ENCODE data around the gene ZACN. TPM values are rescaled to one million over a fixed set of nuclear protein-coding genes. Genes with fewer than 3 reads are reported as not detected.

ZACN gene
- total RNA-seq, 1 donor: not detected

DNA sequence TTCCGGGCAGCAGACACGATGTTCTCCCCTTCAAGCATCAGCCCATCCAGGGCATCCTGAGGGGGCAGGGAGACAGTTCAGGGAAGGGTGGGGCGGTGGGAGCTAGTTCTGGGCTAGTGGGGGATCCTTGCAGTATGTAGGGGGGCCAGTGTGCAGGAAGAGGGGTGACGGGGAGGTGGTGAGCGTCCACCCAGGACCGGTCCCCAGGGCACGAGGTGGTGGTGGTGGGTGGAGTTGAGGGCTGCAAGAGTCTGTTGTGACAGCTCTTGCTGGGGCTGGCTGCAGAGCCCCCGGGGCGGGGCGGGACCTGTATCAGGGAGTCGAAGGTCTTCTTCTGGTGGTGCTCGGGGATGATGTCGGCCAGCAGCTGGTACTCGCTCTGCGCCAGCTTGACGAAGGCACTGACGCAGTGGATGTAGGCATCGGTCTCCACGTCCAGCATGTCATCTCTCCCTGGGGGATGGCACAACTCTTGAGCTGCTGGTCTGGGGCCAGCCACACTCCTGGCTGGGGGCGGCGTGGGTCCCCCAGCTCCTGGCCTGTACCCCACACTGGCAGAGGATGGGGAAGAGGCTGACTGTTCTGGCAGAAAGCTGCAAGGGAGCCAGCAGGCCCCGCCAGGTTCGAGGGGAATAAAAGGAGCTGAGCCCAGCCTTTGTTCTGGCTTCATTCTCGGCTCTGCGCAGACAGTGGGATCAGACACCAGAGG is 10.0 kb downstream of the ZACN start:
- no peak for DNase-seq (ENCODE audit: low read depth)
- TF ChIP-seq, protein P1, sequence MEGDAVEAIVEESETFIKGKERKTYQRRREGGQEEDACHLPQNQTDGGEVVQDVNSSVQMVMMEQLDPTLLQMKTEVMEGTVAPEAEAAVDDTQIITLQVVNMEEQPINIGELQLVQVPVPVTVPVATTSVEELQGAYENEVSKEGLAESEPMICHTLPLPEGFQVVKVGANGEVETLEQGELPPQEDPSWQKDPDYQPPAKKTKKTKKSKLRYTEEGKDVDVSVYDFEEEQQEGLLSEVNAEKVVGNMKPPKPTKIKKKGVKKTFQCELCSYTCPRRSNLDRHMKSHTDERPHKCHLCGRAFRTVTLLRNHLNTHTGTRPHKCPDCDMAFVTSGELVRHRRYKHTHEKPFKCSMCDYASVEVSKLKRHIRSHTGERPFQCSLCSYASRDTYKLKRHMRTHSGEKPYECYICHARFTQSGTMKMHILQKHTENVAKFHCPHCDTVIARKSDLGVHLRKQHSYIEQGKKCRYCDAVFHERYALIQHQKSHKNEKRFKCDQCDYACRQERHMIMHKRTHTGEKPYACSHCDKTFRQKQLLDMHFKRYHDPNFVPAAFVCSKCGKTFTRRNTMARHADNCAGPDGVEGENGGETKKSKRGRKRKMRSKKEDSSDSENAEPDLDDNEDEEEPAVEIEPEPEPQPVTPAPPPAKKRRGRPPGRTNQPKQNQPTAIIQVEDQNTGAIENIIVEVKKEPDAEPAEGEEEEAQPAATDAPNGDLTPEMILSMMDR (IDR thresholded peaks at IDR 0.05; ENCODE audit: insufficient read depth, low read depth, low read length): no peak
- no peak overlapping the region for H3K4me3 ChIP-seq (ENCODE audit: low read depth, low read length)

DNA sequence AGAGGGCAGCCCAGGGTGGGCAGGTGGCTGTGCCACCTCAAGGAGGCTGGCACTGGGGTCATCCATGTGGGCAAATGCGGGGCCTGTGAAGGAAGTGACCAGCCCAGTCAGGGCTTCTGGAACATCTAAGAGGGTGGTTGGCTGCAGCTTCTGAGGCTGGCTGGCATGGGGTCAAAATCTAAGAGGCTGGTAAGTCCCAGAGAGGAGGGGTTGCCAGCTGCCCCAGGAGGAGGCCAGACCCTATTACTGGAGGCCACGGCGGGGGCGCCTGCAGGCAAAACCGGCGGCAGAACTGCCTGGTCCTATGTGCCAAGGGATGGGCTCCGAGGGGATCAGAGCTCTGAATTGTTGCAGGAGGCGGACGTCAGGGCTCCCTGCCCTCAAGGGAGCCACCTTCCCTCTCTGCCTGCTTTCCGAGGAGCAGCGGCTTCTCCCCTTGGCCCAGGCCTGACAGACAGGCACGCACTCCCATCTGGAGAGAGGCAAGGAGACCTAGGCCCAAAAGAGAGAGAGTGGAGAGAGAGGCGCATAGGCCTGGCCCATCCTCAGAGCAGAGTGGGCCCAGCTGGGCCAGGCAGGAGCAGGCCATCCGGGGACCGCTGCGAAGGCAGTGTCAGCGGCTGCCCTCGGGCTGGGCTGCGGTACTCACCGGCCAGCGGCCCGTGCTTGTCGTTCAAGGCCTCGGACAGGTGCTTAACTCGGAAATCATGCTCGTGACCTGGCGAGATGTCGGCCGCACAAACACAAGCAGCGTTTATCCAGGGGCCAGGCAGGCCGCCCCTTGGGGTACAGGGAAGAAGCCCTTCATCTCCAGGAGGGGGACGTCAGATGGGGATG is 10.9 kb downstream of the ZACN start:
- no peak overlapping the region for H3K4me3 ChIP-seq (ENCODE audit: low read depth, low read length)
- TF ChIP-seq, protein P1 (IDR thresholded peaks at IDR 0.05; ENCODE audit: insufficient read depth, low read depth, low read length): no peak
- no peak for DNase-seq (ENCODE audit: low read depth)

DNA sequence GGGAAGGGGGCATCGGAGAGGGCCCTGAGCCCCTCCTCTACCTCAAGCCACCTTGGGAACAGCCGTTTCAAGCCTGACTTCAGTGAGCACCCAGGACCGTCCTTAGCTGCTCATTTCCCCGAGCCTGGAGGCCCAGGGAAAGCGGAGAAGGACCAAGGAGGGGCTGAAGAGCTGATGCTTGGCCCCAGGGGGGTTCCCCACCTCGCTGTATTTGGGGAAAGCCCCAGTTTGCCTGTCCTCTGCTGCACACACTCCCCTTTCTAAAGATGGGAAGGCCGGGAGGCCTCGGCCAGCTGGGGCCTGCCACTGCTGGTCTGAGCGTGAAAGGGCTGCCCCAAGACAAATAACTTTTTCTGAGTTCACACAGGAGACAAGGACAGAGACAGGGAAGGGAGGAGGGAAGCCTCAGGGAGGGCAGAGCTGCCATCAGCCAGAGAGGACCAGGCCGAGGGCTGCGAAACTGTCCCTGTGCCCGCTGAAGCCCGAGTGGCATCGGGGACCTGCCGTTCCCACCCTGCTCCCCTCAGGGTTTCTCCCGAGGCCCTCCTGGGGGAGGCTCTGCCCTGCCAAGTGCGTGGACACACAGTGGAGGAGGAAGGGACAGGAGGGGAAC is 11.6 kb downstream of the ZACN start:
- no peak overlapping the region for H3K4me3 ChIP-seq (ENCODE audit: low read depth, low read length)
- TF ChIP-seq, protein P1 (IDR thresholded peaks at IDR 0.05; ENCODE audit: insufficient read depth, low read depth, low read length): no peak
- no peak for DNase-seq (ENCODE audit: low read depth)

DNA sequence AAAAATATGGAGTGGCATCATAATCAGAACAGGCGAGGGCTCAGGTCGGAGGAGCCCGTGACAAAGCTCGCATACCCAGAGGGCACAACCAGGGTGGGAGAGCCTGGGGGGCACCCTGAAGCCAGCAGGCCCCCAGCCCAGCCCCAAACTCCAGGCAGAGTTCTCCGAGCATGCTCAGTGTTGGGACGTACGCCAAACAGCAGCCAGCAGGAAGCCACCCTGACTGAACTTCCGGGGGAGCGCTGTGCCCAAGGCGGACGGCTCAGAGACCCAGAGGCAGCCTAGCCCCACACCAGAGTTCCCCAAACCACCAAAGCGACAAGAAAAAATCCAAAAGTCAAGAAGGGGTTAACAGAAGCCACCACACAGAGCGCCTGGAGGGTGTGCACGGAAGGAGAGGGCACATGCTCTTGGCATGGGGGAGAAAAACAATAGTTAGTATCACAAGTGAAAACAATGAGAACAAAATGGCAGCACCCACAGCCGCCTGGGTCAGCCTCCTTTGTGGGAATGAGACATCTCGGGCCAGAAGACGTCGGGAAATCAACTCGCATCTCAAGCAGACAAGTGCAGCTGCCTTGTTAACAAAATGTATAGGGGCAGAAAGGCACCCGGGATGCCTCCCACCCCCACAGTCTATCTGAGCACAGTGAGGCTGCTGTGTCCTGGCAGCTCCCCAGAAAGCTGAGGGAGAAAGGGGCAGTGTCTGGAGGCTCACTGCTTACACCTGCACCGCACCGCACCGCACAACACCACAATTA is 12.7 kb downstream of the ZACN start:
- no peak for DNase-seq (ENCODE audit: low read depth)
- TF ChIP-seq, protein P1 (IDR thresholded peaks at IDR 0.05; ENCODE audit: insufficient read depth, low read depth, low read length): no peak
- H3K4me3 ChIP-seq (ENCODE audit: low read depth, low read length): no peak overlapping the region

GRCh38 chr17:76092526-76093413 is 13.8 kb downstream of the ZACN start:
- no peak for DNase-seq (ENCODE audit: low read depth)
- TF ChIP-seq, protein P1 (IDR thresholded peaks at IDR 0.05; ENCODE audit: insufficient read depth, low read depth, low read length): no peak
- H3K4me3 ChIP-seq (ENCODE audit: low read depth, low read length): no peak overlapping the region

Measured in fibroblast of villous mesenchyme (primary cell).